ENCODE results near the gene TSSK2. TPM values are rescaled to one million over a fixed set of nuclear protein-coding genes. Genes with fewer than 3 reads are reported as not detected.
A peak's percentile ranks its signal among the peaks of the same experiment; 100 is the strongest.

The TSSK2 gene
- total RNA-seq, 2 experiments from 2014 or later = not detected

DNA sequence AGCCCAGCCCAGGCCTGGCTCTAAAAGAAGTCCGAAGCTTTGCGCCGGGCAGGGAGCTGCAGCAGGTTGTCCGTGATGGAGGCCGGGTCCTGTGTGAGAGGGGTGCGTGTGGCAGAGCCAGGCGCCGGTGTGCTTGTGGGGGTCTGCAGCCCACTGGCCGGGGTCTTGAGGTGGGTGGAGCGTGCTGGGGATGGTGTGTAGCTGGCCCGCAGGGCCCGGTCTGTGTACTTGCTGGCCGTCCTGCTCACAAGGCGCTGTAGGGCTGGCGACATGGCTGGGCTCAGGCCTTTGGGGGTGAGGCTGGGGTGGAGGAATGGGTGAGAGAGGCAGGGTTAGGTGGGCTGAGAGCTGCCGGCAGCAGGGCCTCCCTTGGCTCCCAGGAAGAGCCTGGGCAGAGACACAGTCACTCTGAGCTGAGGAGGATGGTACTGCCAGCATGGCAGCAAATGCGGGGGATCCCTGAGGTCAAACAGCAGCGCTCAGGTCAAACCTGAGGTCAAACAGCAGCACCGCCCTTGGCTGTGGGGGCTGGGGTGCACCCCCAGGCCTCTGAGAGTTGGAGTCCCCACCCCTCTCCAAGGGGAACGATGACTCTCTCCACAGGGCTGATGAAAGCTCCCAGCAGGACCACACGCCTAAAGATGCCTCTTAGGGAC, 3.2 kb downstream of the TSSK2 start:
- H3K4me1 Mint-ChIP-seq = no peaks in the 10 kb centered on the region
- no peaks in the 10 kb centered on the region for H3K9me3 Mint-ChIP-seq (ENCODE audit: low read depth)
- intact Hi-C loops (cut with DNase I, micrococcal nuclease) = no loop called here
- ATAC-seq (no peak), DNase-seq (no peak)
- H3K36me3 Mint-ChIP-seq (ENCODE audit: low read depth) = peaks cover 28% of the 10 kb centered on the region
- ChIA-PET POLR2A (interaction anchor here (0.6 kb wide), 1 partner anchor 16 kb away, joined by 5 read pairs; no protein-coding TSS in a partner anchor), CTCF (interaction anchor here (0.6 to 1.0 kb wide), 2 partner anchors 9 to 12 kb away, joined by 3 read pairs; no protein-coding TSS in a partner anchor)
- H3K4me3 Mint-ChIP-seq = no peak overlapping the region
- no peaks in the 10 kb centered on the region for H3K27me3 Mint-ChIP-seq
- H3K27ac Mint-ChIP-seq = no peak overlapping the region

DNA sequence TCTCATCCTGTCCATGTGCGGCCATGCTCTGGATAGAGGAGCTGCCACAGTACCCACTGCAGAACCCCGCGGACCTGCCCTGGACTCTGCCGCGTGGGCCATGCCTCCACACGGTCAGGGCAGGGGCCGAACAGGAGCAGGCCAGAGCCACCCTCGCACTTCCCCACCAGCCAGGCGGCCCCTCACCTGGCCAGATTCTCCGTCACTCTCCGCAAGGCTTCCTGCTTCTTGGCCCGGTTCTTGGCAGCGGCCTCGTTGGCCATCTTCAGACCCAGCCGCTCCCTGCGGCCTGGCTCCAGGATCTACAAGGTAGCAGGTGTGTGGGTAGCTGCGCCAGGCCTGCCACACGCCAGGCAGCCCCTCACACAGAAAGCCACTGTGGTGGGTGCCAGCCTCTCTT, 3.8 kb downstream of the TSSK2 start:
- Mint-ChIP-seq H3K27me3 (no peaks in the 10 kb centered on the region), H3K27ac (no peak overlapping the region), H3K4me1 (no peaks in the 10 kb centered on the region), H3K9me3 (ENCODE audit: low read depth) (no peaks in the 10 kb centered on the region), H3K36me3 (ENCODE audit: low read depth) (peaks cover 32% of the 10 kb centered on the region), H3K4me3 (no peak overlapping the region)
- POLR2A ChIA-PET = interaction anchor here (0.6 kb wide), 1 partner anchor 17 kb away, joined by 5 read pairs; no protein-coding TSS in a partner anchor
- CTCF ChIA-PET = interaction anchor here (0.6 kb wide), 1 partner anchor 13 kb away, joined by 3 read pairs; no protein-coding TSS in a partner anchor
- intact Hi-C loops (cut with DNase I, micrococcal nuclease) = no loop called here
- ATAC-seq (no peak), DNase-seq (no peak)

DNA sequence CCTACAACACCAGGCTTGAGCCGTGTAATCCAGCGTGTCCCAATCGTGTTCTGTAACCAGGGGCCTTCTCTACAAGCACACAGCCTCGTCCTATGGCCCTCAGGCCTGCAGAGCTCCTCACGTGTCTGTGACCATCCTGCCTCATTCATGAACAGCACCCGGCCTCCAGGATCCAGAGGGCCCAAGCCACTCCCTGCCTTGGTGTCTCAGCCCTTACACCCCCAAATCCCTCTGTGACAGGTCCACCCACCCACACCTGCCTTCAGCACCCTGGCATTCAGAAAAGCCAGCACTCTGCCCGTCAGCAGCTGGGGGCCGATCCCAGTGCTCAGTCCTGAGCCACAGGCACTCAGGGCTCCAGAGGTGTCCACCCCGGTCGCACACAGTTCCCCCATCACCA, 5.8 kb downstream of the TSSK2 start:
- no peak overlapping the region for H3K27ac Mint-ChIP-seq
- no peak for ATAC-seq
- H3K4me3 Mint-ChIP-seq = no peak overlapping the region
- POLR2A ChIA-PET = no interaction called here
- peaks cover 32% of the 10 kb centered on the region for H3K36me3 Mint-ChIP-seq (ENCODE audit: low read depth)
- intact Hi-C loops (cut with DNase I, micrococcal nuclease) = no loop called here
- CTCF ChIA-PET = no interaction called here
- no peaks in the 10 kb centered on the region for H3K27me3 Mint-ChIP-seq
- H3K4me1 Mint-ChIP-seq = peaks cover 2% of the 10 kb centered on the region
- no peak for DNase-seq
- no peaks in the 10 kb centered on the region for H3K9me3 Mint-ChIP-seq (ENCODE audit: low read depth)

DNA sequence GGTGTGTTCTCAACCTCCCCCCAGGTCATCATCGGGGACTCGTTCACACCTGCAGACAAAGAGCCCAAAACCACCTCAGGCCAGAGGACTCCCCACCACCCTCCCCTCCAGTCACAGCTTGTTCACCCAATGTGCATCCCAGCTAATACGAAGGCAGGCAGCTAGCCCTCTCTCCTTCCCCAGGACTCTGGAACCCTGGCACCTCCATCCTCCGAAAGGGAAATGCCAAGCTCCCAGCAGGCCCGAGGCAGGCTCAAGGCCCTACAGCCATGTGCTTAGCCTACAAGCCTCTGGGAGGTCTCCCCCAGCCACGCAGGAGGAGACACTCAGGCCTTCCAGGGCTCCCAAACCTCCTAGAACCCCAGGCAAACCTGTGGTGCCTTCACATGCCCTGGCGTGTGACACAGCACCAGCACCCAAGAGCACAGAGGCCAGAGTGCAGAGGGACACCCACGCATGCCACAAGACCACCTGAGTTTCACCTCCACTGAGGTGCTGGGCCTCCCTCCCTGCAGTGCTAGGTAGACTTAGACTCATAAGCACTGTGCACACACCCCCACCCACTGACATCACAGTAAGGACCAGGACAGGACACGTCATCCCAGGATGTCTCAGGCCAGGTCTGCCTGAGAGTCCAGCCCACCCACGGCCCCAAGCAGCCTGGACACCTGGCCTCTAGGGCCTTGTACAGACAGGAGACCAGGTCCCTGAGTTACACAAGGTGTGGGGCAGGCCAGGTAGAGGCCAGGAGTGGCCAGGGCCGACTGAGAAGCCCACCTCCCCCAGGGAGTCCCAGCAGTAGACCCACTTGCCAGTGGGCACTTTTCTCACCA, 6.5 kb downstream of the TSSK2 start:
- Mint-ChIP-seq H3K4me3 (no peak overlapping the region), H3K36me3 (ENCODE audit: low read depth) (peaks cover 32% of the 10 kb centered on the region), H3K27me3 (no peaks in the 10 kb centered on the region), H3K4me1 (peaks cover 3% of the 10 kb centered on the region), H3K27ac (no peak overlapping the region), H3K9me3 (ENCODE audit: low read depth) (no peaks in the 10 kb centered on the region)
- ChIA-PET CTCF (no interaction called here), POLR2A (no interaction called here)
- intact Hi-C loops (cut with DNase I, micrococcal nuclease) = no loop called here
- ATAC-seq (no peak), DNase-seq (no peak)

DNA sequence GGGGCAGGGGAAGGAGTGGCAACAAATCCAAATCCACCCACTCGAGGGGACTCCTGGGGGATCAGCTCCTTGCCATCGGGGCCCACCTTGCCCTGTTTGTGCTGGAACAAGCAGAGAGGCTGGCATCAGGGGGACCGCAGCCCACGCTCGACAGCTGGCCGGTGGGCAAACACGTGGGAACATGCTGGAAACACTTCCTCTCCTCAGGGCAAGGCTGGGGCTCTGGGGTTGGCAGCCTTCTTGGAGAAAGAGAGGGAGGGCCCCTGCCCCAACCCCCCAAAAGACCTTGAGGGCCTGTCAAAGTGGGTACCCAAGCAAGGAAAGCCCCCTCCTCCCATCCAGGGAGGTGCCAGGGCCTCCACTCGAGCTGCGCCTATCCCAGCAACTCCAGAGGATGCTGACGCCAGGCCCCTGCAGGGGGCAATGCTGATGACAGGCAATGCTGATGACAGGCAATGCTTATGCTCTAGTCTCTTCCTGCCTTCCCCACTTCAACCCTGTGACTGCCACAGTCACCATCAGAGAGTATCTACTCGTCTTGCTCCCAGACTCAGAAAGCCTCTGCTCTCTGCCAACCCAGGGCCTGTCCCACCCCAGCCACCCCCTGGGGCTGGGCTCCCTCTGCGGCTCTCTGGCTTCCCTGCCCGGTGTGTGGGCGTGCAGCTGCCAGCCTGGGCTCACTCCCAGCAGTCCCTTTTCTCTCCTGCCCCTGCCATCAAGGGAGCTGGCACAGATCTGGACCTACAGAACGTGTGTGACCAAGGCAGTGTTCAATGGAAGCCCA, 7.3 kb downstream of the TSSK2 start:
- Mint-ChIP-seq H3K4me3 (no peak overlapping the region), H3K27me3 (no peaks in the 10 kb centered on the region), H3K9me3 (ENCODE audit: low read depth) (no peaks in the 10 kb centered on the region), H3K4me1 (peaks cover 9% of the 10 kb centered on the region), H3K36me3 (ENCODE audit: low read depth) (peaks cover 32% of the 10 kb centered on the region), H3K27ac (no peak overlapping the region)
- ATAC-seq (no peak), DNase-seq (no peak)
- ChIA-PET POLR2A (no interaction called here), CTCF (interaction anchor here (0.6 kb wide), 1 partner anchor 171 kb away, joined by 3 read pairs; no protein-coding TSS in a partner anchor)
- intact Hi-C loops (cut with DNase I, micrococcal nuclease) = no loop called here

DNA sequence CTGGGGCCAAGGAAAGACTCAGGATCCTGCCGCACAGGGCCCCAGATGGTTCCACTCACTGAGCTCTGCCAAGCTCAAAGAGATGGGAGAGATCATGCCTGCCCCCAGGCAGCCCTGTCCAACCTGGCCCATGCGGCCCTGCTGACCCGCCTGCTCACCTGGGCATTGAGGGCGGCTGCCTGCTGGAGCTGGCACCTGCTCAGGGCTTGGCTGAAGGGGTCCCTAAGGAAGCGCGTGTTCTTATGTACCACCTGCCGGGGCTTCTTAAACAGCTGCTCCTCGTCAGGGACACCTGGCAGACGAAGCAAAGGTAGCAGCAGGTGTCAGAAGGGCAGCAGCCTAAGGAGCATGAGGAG, 7.9 kb downstream of the TSSK2 start:
- no peak for ATAC-seq
- no peak overlapping the region for H3K4me3 Mint-ChIP-seq
- no peak overlapping the region for H3K27ac Mint-ChIP-seq
- CTCF ChIA-PET = interaction anchor here (0.6 kb wide), 1 partner anchor 170 kb away, joined by 3 read pairs; no protein-coding TSS in a partner anchor
- H3K27me3 Mint-ChIP-seq = no peaks in the 10 kb centered on the region
- no peaks in the 10 kb centered on the region for H3K9me3 Mint-ChIP-seq (ENCODE audit: low read depth)
- H3K4me1 Mint-ChIP-seq = peaks cover 13% of the 10 kb centered on the region
- POLR2A ChIA-PET = no interaction called here
- intact Hi-C loops (cut with DNase I, micrococcal nuclease) = no loop called here
- DNase-seq = no peak
- H3K36me3 Mint-ChIP-seq (ENCODE audit: low read depth) = peaks cover 35% of the 10 kb centered on the region

DNA sequence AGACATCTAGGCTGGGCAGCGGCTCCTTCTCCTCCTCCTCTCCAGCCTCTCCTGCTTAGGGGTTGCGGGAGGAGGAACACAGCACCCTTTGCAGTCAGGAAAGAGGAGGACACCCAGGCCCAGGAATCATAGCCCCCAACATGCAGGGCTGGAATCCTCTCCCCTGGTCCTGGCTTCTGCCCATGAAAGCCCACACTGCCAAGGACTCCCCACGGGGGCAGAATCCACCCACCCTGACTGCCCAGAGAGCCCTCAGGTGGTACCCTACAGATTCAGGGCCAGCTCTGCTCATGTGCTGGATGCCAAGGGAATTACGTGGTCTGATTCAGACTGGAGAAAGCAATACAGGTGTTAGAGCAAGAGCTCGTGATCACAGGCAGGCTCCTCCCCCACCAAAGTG, 8.9 kb downstream of the TSSK2 start:
- Mint-ChIP-seq H3K27ac (no peak overlapping the region), H3K36me3 (ENCODE audit: low read depth) (peaks cover 31% of the 10 kb centered on the region), H3K4me3 (no peak overlapping the region), H3K27me3 (no peaks in the 10 kb centered on the region), H3K4me1 (peaks cover 18% of the 10 kb centered on the region), H3K9me3 (ENCODE audit: low read depth) (no peaks in the 10 kb centered on the region)
- POLR2A ChIA-PET = no interaction called here
- no peak for ATAC-seq
- CTCF ChIA-PET = interaction anchor here (0.6 kb wide), 1 partner anchor 21 kb away, joined by 3 read pairs; no protein-coding TSS in a partner anchor
- intact Hi-C loops (cut with DNase I, micrococcal nuclease) = loop anchor here in 1 of 2 experiments (5.0 to 10.0 kb wide), 2 partner anchors 715 to 977 kb away; partner anchors contain the start of genes GNB1L, RANBP1, RTL10 and TRMT2A
- DNase-seq = no peak

DNA sequence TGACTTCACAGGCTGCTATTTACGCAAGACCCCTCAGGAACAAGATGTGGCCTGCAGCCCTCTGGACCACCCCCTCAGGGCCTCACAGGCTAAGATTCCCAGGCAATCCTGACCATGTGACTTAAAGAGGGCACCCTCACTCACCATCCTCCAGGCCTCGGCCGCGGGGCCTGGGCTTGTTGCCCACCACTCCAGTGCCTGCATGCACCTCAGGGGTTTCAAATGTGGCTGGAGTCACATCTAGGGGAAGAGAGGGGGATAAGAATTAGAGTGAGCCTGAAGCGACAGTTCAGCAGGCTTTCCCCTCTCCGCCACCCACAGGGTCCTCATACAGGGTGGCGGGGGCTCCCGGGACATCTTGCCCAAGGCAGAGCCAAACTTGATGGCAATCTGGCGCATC, 11.3 kb downstream of the TSSK2 start:
- H3K4me1 Mint-ChIP-seq = peaks cover 18% of the 10 kb centered on the region
- DNase-seq = no peak
- no peak overlapping the region for H3K4me3 Mint-ChIP-seq
- CTCF ChIA-PET = no interaction called here
- no peak for ATAC-seq
- H3K36me3 Mint-ChIP-seq (ENCODE audit: low read depth) = peaks cover 17% of the 10 kb centered on the region
- no peaks in the 10 kb centered on the region for H3K9me3 Mint-ChIP-seq (ENCODE audit: low read depth)
- peaks cover 5% of the 10 kb centered on the region for H3K27me3 Mint-ChIP-seq
- POLR2A ChIA-PET = interaction anchor here (0.6 kb wide), 1 partner anchor 18 kb away, joined by 3 read pairs; no protein-coding TSS in a partner anchor
- intact Hi-C loops (cut with DNase I, micrococcal nuclease) = loop anchor here in 1 of 2 experiments (5.0 to 10.0 kb wide), 2 partner anchors 712 to 975 kb away; partner anchors contain the start of genes GNB1L, RANBP1, RTL10 and TRMT2A
- H3K27ac Mint-ChIP-seq = no peak overlapping the region

DNA sequence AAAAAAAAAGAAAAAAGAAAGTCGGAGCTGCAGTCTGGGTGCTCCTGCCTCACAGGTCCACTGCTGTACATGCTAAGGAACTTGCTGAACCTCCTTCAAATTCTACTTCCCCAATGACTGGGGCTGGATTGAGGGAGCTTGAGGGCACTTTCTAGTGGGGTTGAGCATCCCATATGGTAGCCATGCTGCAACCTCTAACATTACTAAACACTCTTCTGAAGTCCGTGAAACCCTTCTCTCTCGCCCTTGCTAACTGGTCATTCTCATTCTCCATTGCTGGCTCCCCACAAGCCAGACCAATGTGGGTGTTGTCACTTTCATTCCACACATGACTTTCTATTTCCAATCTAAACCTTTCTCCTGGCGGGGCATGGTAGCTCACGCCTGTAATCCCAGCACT, 12.1 kb downstream of the TSSK2 start:
- no peaks in the 10 kb centered on the region for H3K9me3 Mint-ChIP-seq (ENCODE audit: low read depth)
- ATAC-seq = no peak
- H3K27me3 Mint-ChIP-seq = peaks cover 5% of the 10 kb centered on the region
- POLR2A ChIA-PET = interaction anchor here (0.5 to 1.9 kb wide), 6 partner anchors 10 to 346 kb away, joined by 3 to 14 read pairs (median 4); partner anchors contain the start of gene DGCR2
- H3K4me3 Mint-ChIP-seq = peak overlapping the region; percentile 95
- H3K4me1 Mint-ChIP-seq = peaks cover 18% of the 10 kb centered on the region
- intact Hi-C loops (cut with DNase I, micrococcal nuclease) = loop anchor here in 1 of 2 experiments (5.0 to 10.0 kb wide), 2 partner anchors 712 to 974 kb away; partner anchors contain the start of genes GNB1L, RANBP1, RTL10 and TRMT2A
- DNase-seq = no peak
- peaks cover 13% of the 10 kb centered on the region for H3K36me3 Mint-ChIP-seq (ENCODE audit: low read depth)
- CTCF ChIA-PET = interaction anchor here (1.3 to 1.4 kb wide), 3 partner anchors 10 to 23 kb away, joined by 3 to 5 read pairs (median 4); partner anchors contain the start of gene DGCR2
- H3K27ac Mint-ChIP-seq = no peak overlapping the region

DNA sequence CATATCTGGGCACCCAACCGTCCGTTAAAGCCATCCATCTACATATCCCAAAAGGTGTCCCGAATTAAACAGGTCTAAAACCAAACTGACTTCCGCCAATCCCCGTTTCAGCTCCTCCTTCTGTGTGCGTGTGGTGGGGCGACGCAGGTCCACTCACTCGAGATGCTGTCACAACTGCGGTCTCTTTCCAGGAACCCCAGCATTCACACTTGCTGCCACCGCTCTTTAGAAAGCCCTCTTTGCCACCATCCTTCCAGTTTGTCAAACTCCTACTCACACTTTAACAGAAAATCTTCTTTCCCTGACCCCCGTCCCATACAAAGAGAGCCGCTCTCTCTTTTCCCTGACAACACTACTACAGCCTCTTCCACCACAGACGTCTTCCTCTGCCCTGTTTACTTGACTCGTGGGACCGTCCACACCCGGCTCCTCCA, 12.9 kb downstream of the TSSK2 start:
- Mint-ChIP-seq H3K4me1 (peaks cover 18% of the 10 kb centered on the region), H3K27me3 (peaks cover 5% of the 10 kb centered on the region), H3K4me3 (peak overlapping the region; percentile 95), H3K9me3 (ENCODE audit: low read depth) (no peaks in the 10 kb centered on the region), H3K27ac (peak overlapping the region; percentile 96), H3K36me3 (ENCODE audit: low read depth) (peaks cover 11% of the 10 kb centered on the region)
- intact Hi-C loops (cut with DNase I, micrococcal nuclease) = loop anchor here (1.0 to 10.0 kb wide), 12 partner anchors 22 to 973 kb away; partner anchors contain the start of genes C22orf39 (in 2 of the 2), CDC45 (in 2 of the 2), DGCR2 (in 2 of the 2) and SLC25A1 (in 2 of the 2)
- CTCF ChIA-PET = interaction anchor here (0.5 to 2.6 kb wide), 16 partner anchors 10 to 957 kb away, joined by 3 to 18 read pairs (median 4); partner anchors contain the start of genes CDC45, DGCR2, SLC25A1 and UFD1
- POLR2A ChIA-PET = interaction anchor here (0.5 to 1.9 kb wide), 10 partner anchors 11 to 345 kb away, joined by 3 to 14 read pairs (median 4); partner anchors contain the start of gene DGCR2
- DNase-seq (peak; percentile 69), ATAC-seq (peak; percentile 37)
